ENCODE data around the gene KMT2B.

GRCh38 chr19:35740108-35740422 is 22.3 kb downstream of the KMT2B start:
- TF ChIP-seq CTCF (IDR thresholded peaks at IDR 0.05; ENCODE audit: low read length) (no peak), EZH2 (optimal IDR thresholded peaks at IDR 0.05; ENCODE audit: low read depth, low read length) (no peak)
